GM12872 (cell line): ENCODE data around the gene NRN1L.

ENCODE experiments used
- TF ChIP-seq, protein P1 (sequence below): IDR thresholded peaks from 3 replicates; pipeline ENCODE4 v1.5.1; 2011; ENCODE audit warnings: low read depth, mild to moderate bottlenecking, low read length, moderate library complexity; ENCODE audit not compliant: insufficient read depth

Gene NRN1L

DNA sequence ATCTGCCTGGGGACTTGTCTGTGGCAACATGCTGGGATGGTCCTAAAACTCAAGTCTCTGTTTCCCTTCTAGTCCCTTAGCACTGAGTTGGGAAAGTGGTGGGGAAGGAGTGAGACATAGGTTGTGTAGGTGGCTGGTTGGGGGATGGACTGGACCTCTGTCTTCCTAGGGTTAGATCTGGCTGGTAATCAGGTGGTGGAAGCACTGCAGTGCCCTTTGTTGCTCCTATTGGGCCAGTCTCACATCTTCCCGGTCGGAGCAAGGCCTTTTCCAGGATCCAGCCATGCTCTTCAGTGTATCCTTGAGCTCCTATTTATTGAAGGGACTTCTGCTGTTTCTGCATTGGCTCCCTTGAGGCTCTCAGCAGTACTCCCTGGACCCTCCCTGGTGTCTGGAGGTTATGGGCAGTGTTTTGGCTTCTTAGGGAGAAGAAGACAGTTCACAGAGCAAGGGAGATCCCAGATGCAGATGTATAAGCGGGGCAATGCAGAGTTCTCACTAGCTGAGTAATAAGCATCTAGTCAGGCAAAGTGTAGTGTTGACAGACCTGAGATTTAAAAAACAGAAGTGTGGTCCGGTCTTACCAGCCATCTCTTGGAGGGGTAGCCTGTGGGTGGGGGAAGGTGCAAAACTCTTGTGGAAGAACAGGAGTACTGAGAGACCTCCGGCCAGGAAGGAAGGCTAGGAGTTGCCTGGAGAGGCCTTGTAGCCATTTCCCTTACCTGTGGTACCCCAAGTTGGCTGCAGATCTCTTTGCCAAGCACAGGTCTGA is 39.2 kb upstream of the NRN1L start:
- TF ChIP-seq, protein P1, sequence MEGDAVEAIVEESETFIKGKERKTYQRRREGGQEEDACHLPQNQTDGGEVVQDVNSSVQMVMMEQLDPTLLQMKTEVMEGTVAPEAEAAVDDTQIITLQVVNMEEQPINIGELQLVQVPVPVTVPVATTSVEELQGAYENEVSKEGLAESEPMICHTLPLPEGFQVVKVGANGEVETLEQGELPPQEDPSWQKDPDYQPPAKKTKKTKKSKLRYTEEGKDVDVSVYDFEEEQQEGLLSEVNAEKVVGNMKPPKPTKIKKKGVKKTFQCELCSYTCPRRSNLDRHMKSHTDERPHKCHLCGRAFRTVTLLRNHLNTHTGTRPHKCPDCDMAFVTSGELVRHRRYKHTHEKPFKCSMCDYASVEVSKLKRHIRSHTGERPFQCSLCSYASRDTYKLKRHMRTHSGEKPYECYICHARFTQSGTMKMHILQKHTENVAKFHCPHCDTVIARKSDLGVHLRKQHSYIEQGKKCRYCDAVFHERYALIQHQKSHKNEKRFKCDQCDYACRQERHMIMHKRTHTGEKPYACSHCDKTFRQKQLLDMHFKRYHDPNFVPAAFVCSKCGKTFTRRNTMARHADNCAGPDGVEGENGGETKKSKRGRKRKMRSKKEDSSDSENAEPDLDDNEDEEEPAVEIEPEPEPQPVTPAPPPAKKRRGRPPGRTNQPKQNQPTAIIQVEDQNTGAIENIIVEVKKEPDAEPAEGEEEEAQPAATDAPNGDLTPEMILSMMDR: no peak

DNA sequence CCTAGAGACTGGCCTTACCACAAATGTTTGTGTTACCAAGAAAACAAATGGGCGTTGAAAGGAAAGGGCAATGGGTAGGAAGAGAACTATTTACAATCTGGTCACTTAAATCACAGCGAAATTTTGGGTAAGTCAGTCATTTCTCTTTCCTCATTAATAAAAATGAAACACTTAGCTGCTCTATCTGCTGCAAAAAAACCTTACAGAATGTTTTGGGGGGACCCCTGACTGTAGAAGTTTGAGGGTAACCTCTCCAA is 38.7 kb upstream of the NRN1L start:
- TF ChIP-seq, protein P1: no peak

DNA sequence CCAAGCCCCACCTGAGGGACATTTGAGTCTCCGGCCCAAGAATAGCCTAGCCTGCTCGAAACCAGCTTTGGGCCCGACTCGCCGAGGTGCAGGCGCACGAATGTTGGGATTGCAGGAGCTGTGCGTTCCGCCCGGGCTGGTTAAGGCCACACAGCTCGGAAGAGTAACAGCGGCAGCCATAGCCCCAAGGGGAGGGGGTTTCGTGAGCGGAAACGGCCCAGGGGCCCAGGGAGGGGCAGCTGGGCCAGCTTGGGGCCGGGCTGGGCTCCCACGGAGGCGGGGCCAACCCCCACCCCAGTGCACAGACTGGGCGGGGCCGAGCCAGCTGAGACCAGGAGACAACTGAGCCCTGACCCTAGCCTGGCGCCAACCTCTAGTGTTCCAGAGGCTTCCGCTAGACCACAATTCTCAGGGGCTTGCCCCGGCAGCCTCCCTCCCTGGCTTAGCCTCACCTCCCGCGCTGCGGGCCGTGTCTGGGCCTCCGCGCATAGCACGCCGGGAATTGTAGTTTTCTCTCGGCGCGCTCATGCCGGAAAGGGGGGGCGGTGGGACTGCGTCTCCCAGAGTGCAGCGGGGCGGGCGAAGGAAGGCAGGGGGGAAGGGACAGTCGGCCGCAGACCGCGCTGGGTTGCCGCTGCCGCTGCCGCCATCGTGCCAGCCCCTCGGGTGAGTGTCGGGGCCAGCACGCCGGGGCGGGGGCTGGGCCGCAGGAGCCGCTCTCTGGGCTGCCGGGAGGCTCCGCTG is 38.2 kb upstream of the NRN1L start, which contains the start of gene NUTF2:
NUTF2 (plus strand) TSS at position 614 of the 744 bp plus-strand sequence. CDS start 18,198 bp downstream, outside the sequence.
- TF ChIP-seq, protein P1: no peak

DNA sequence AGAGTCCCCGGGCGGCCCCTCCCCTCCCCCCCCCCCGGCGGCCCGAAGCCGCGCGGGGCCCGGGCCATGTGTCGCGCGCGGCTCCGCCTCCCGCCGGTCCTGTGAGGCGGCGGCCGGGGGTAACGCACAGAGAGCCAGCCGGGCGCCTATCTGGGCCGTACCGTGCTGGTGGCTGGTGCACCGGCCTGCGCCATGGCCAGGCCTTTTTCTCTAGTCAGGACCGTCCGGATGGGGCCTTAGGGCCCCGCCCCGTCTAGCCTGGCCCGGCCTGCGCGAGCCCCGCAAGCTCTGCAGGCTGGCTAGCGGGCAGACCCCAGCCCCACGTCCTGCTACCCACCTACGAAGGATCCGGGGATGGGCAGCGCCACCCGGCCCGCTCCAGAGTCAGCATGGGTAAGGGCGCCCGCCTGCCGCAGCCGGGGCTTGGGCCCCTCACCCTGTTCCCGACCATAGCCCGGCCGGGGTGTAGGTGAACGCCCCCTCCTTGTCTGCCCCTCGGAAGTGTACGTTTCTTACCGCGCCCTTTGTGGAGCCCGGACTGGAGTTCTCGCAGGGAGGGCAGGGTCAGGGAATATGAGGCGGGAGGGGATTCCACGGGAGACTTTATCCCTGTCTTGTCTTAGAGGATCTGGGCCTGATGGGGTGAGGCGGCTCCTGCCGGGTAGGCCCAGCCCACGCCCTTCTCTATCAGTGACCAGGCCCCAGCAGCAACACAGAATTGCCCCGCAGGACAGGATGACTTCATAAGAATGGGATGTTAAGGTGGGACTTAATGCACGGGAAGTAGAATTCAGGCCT is 37.4 kb upstream of the NRN1L start, which contains the start of gene CENPT:
CENPT (minus strand) TSS at position 630 of the 798 bp plus-strand sequence. CDS start 13,834 bp downstream, outside the sequence.
- TF ChIP-seq, protein P1: no peak

DNA sequence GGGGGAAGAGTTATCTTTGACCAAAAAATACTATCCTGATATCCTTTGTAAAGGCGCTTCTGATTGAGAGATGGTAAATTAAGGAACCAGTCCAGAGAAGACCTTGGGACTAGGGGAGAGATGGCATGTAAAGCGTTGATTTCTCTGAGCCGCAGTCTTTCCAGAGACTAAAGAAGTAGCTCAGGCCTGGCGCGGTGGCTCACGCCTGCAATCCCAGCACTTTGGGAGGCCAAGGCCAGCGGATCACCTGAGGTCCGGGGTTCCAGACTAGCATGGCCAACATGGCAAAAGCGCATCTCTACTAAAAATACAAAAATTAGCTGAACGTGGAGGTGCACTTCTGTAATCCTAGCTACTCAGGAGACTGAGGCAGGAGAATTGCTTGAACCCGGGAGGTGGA is 36.6 kb upstream of the NRN1L start:
- TF ChIP-seq, protein P1: no peak

DNA sequence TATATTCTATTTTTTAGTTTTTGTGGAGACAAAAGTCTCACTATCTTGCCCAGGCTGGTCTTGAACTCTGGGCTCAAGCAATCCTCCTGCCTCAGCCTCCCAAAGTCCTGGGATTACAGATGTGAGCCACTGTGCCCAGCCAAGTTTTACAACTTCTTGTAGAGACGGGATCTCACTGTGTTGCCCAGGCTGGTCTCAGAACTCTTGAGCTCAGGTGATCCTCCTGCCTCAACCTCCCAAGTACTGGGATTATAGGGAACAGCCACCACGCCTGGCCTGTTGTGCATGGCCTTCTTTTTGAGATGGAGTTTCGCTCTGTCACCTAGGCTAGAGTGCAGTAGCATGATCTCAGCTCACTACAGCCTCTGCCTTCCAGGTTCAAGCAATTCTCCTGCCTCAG is 31.0 kb upstream of the NRN1L start:
- TF ChIP-seq, protein P1: no peak

DNA sequence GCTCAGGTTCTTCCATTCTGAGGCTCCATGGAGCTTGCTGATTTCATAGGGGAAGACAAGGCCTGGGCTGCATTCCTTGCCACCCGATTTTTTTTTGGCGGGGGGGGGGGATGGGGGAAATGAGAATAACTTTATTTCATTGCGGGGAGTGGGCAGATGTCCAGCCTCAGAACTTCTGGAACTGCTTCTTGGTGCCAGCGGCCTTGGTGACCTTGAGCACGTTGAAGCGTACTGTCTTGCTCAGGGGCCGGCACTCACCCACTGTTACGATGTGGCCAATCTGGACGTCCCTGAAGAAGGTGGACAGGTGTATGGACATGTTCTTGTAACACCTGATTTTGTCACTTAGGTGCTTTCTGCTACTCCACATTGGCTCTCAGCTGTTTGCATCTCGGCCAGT is 28.9 kb upstream of the NRN1L start:
- TF ChIP-seq, protein P1: no peak
